BE2C (cell line): ENCODE results near the gene ICAM1.

ENCODE experiments used
- DNase-seq: peaks from one replicate; pipeline ENCODE4 v3.0.0-alpha.2; 2020
- H3K27me3 ChIP-seq: fragments of 250-450 bp; sonication (Bioruptor Pico); 2 replicates; pipeline ENCODE4 v1.5.1; 2020; ENCODE audit warnings: mild to moderate bottlenecking
- H3K36me3 ChIP-seq: fragments of 250-450 bp; sonication (Bioruptor Pico); 2 replicates; pipeline ENCODE4 v1.5.1; 2020; ENCODE audit warnings: mild to moderate bottlenecking
- H3K4me1 ChIP-seq: fragments of 250-450 bp; sonication (Bioruptor Pico); 2 replicates; pipeline ENCODE4 v1.5.1; 2020
- H3K4me3 ChIP-seq: 2 replicates; pipeline ENCODE4 v1.5.1; 2011; ENCODE audit warnings: low read depth, low read length
- H3K9me3 ChIP-seq: fragments of 250-450 bp; sonication (Bioruptor Pico); 2 replicates; pipeline ENCODE4 v1.5.1; 2020
- TF ChIP-seq, protein P1 (sequence below): IDR thresholded peaks from 2 replicates; pipeline ENCODE4 v1.5.1; 2012; ENCODE audit warnings: mild to moderate bottlenecking, low read depth, low read length

Gene ICAM1

GRCh38 chr19:10286803-10287737, 16.1 kb downstream of the ICAM1 start, which contains the start of gene ICAM4:
Gene ICAM4, plus strand, starts transcription at chr19:10286955. Its CDS starts 58 bp downstream, at chr19:10287013.
- no peaks in the 10 kb centered on the region for H3K4me1 ChIP-seq
- peak within 1 kb of the TSS; percentile 42 for H3K4me3 ChIP-seq
- peak; percentile 75 for DNase-seq

DNA sequence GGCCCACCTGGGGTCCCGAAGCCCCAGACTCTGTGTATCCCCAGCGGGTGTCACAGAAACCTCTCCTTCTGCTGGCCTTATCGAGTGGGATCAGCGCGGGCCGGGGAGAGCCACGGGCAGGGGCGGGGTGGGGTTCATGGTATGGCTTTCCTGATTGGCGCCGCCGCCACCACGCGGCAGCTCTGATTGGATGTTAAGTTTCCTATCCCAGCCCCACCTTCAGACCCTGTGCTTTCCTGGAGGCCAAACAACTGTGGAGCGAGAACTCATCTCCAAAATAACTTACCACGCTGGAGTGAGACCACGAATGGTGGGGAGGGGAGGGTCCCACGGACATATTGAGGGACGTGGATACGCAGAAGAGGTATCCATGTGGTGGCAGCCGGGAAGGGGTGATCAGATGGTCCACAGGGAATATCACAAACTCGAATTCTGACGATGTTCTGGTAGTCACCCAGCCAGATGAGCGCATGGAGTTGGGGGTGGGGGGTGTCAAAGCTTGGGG, 17.8 kb downstream of the ICAM1 start:
- no peaks in the 10 kb centered on the region; the same call in 1 of the 2 replicates for H3K9me3 ChIP-seq
- peaks cover 63% of the 10 kb centered on the region for H3K27me3 ChIP-seq
- TF ChIP-seq, protein P1, sequence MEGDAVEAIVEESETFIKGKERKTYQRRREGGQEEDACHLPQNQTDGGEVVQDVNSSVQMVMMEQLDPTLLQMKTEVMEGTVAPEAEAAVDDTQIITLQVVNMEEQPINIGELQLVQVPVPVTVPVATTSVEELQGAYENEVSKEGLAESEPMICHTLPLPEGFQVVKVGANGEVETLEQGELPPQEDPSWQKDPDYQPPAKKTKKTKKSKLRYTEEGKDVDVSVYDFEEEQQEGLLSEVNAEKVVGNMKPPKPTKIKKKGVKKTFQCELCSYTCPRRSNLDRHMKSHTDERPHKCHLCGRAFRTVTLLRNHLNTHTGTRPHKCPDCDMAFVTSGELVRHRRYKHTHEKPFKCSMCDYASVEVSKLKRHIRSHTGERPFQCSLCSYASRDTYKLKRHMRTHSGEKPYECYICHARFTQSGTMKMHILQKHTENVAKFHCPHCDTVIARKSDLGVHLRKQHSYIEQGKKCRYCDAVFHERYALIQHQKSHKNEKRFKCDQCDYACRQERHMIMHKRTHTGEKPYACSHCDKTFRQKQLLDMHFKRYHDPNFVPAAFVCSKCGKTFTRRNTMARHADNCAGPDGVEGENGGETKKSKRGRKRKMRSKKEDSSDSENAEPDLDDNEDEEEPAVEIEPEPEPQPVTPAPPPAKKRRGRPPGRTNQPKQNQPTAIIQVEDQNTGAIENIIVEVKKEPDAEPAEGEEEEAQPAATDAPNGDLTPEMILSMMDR = no peak
- no peak overlapping the region for H3K4me3 ChIP-seq
- H3K4me1 ChIP-seq = no peaks in the 10 kb centered on the region
- no peaks in the 10 kb centered on the region for H3K36me3 ChIP-seq
- peak; percentile 48 for DNase-seq

More at GRCh38 chr19:10286803-10287737, 16.1 kb downstream of the ICAM1 start, which contains the start of gene ICAM4:
- H3K27me3 ChIP-seq = peaks cover 46% of the 10 kb centered on the region
- no peaks in the 10 kb centered on the region for H3K36me3 ChIP-seq
- TF ChIP-seq, protein P1 = no peak
- H3K9me3 ChIP-seq = no peaks in the 10 kb centered on the region

- Histone ChIP-seq H3K9me3 (no peaks in the 10 kb centered on the region; the same call in 1 of the 2 replicates), H3K36me3 (no peaks in the 10 kb centered on the region), H3K4me3 (peak overlapping the region; percentile 23), H3K4me1 (no peaks in the 10 kb centered on the region), H3K27me3 (peaks cover 69% of the 10 kb centered on the region)
- DNase-seq = peak; percentile 57
- TF ChIP-seq, protein P1 = no peak
Measured at GRCh38 chr19:10289167-10289835, 18.4 kb downstream of the ICAM1 start.

- no peak for DNase-seq
- no peaks in the 10 kb centered on the region; the same call in 1 of the 2 replicates for H3K9me3 ChIP-seq
- peak within 1 kb of the TSS; percentile 23 for H3K4me3 ChIP-seq
- no peaks in the 10 kb centered on the region for H3K36me3 ChIP-seq
- no peaks in the 10 kb centered on the region for H3K4me1 ChIP-seq
- peaks cover 74% of the 10 kb centered on the region for H3K27me3 ChIP-seq
- TF ChIP-seq, protein P1 = no peak
Measured at GRCh38 chr19:10289836-10290356, 19.0 kb downstream of the ICAM1 start, which contains the start of gene ICAM5. Gene ICAM5, plus strand, starts transcription at chr19:10289952. Its CDS starts 92 bp downstream, at chr19:10290044.

GRCh38 chr19:10290357-10290875, 19.5 kb downstream of the ICAM1 start:
- H3K4me1 ChIP-seq = no peaks in the 10 kb centered on the region; the same call in 1 of the 2 replicates
- TF ChIP-seq, protein P1 = no peak
- no peak overlapping the region for H3K4me3 ChIP-seq
- H3K36me3 ChIP-seq = no peaks in the 10 kb centered on the region
- no peaks in the 10 kb centered on the region; the same call in 1 of the 2 replicates for H3K9me3 ChIP-seq
- peaks cover 80% of the 10 kb centered on the region for H3K27me3 ChIP-seq
- no peak for DNase-seq
